Keratinocyte (primary cell): Measurements from ENCODE around the gene GRAMD4. TPM values are rescaled to one million over a fixed set of nuclear protein-coding genes. Genes with fewer than 3 reads are reported as not detected.

Experiments
- DNase-seq: peaks from one replicate; pipeline ENCODE4 v3.0.0-alpha.2; 2011; ENCODE audit warnings: low read depth, missing footprints, low spot score
- FAIRE-seq: peaks from 2 replicates; lab custom pipeline; 2011; peaks lifted over from hg19 to GRCh38; lab: Jason Lieb, UNC
- H2AFZ ChIP-seq: 2 replicates; pipeline ENCODE4 v1.6.0; 2012; ENCODE audit warnings: low read length, control low read depth, inconsistent platforms; ENCODE audit not compliant: control insufficient read depth
- H3K27ac ChIP-seq: 2 replicates; pipeline ENCODE4 v1.5.1; 2011; ENCODE audit warnings: low read length; ENCODE audit not compliant: control insufficient read depth, insufficient read depth
- H3K27me3 ChIP-seq: 3 replicates; pipeline ENCODE4 v1.6.0; 2011; ENCODE audit warnings: low read length; ENCODE audit not compliant: control insufficient read depth, insufficient read depth; ENCODE audit errors: extremely low read depth
- H3K36me3 ChIP-seq, 2 experiments: 2 replicates in 1 of 2; 3 replicates in 1 of 2; pipeline ENCODE4 v1.5.1; 2011; ENCODE audit warnings: low read length in 2 of 2, mild to moderate bottlenecking in 1 of 2; ENCODE audit not compliant: control insufficient read depth in 2 of 2, insufficient read depth in 2 of 2; ENCODE audit errors: extremely low read depth in 1 of 2
- H3K4me1 ChIP-seq: 3 replicates; pipeline ENCODE4 v1.5.1; 2011; ENCODE audit warnings: low read length; ENCODE audit not compliant: control insufficient read depth, insufficient read depth; ENCODE audit errors: extremely low read depth
- H3K4me2 ChIP-seq: 3 replicates; pipeline ENCODE4 v1.6.0; 2011; ENCODE audit warnings: low read depth, low read length; ENCODE audit not compliant: control insufficient read depth, insufficient read depth; ENCODE audit errors: extremely low read depth
- H3K4me3 ChIP-seq, 3 experiments: fragments of 200-600 bp in 1 of 3; sonication (generic) in 1 of 3; 2 replicates in 2 of 3; 3 replicates in 1 of 3; pipeline ENCODE4 v1.5.1; 2011 to 2016; ENCODE audit warnings: low read length in 3 of 3, mild to moderate bottlenecking in 3 of 3, control low read depth in 2 of 3, inconsistent platforms in 1 of 3, low read depth in 1 of 3, mixed read lengths in 1 of 3, mixed run types in 1 of 3, moderate library complexity in 1 of 3; ENCODE audit not compliant: control insufficient read depth in 2 of 3, insufficient read depth in 2 of 3; ENCODE audit errors: extremely low read depth in 1 of 3
- H3K79me2 ChIP-seq: 2 replicates; pipeline ENCODE4 v1.6.0; 2012; ENCODE audit warnings: low read length; ENCODE audit not compliant: control insufficient read depth, insufficient read depth
- H3K9ac ChIP-seq: 3 replicates; pipeline ENCODE4 v1.6.0; 2011; ENCODE audit warnings: low read length; ENCODE audit not compliant: control insufficient read depth, insufficient read depth; ENCODE audit errors: extremely low read depth
- H3K9me1 ChIP-seq: 3 replicates; pipeline ENCODE4 v1.6.0; 2011; ENCODE audit warnings: low read length; ENCODE audit not compliant: control insufficient read depth, insufficient read depth; ENCODE audit errors: extremely low read depth
- H3K9me3 ChIP-seq: 2 replicates; pipeline ENCODE4 v1.5.1; 2012; ENCODE audit warnings: low read depth, low read length; ENCODE audit not compliant: control insufficient read depth
- H4K20me1 ChIP-seq: 3 replicates; pipeline ENCODE4 v1.6.0; 2011; ENCODE audit warnings: low read length; ENCODE audit not compliant: control insufficient read depth, insufficient read depth; ENCODE audit errors: extremely low read depth
- CTCF ChIP-seq, 3 experiments: IDR thresholded peaks in 1 of 3; conservative IDR thresholded peaks in 1 of 3; optimal IDR thresholded peaks in 1 of 3; 2 replicates in 2 of 3; 3 replicates in 1 of 3; pipeline versions ENCODE3 to v1.5.1; 2011; ENCODE audit warnings: low read length in 3 of 3, mild to moderate bottlenecking in 3 of 3, moderate library complexity in 2 of 3, control low read depth in 1 of 3, inconsistent platforms in 1 of 3; ENCODE audit not compliant: insufficient read depth in 2 of 3; ENCODE audit errors: extremely low read depth in 1 of 3
- EZH2 ChIP-seq: IDR thresholded peaks from one replicate; pipeline ENCODE4 v1.6.1; 2012; ENCODE audit warnings: inconsistent platforms, mild to moderate bottlenecking, low read length, moderate library complexity
- dilution Hi-C: fragments of 300-500 bp; cut with MboI; formaldehyde crosslinking; loops from one replicate; pipeline ENCODE4 v1.7.0; 2020; ENCODE audit warnings: low sequenced_read_pairs; ENCODE audit not compliant: extremely low pct_ligation_motif_present
- polyA plus RNA-seq, 5 experiments: library from polyadenylated mRNA; depleted of rRNA in 3 of 5; stranded (reverse) in 3 of 5; stranded (forward) in 1 of 5; unstranded in 1 of 5; fragments of >200 nt; gene quantifications; 1 replicate in 1 of 5; 2 replicates in 3 of 5; 3 replicates in 1 of 5; pipeline versions ENCODE4 v1.2.1 to v1.2.3, GENCODE V29; 2011 to 2012; ENCODE audit warnings: missing spikeins in 2 of 5, low read depth in 1 of 5, low replicate concordance in 1 of 5

GRAMD4 gene
- polyA plus RNA-seq, 1 donor (not counting 4 experiments of a cell fraction or from before 2014, with no cell fraction given), result 17.3 TPM

GRCh38 chr22:46586123-46586519 is 34.1 kb upstream of the GRAMD4 start:
- peaks cover 6% of the 10 kb centered on the region for H4K20me1 ChIP-seq
- H3K36me3 ChIP-seq, result peaks cover 0 to 3% of the 10 kb centered on the region in 2 experiments
- no peak overlapping the region for H3K4me3 ChIP-seq
- DNase-seq (no peak), FAIRE-seq (no peak)
- H3K9ac ChIP-seq, result no peak overlapping the region
- H2AFZ ChIP-seq, result no peak overlapping the region
- no peaks in the 10 kb centered on the region for H3K9me3 ChIP-seq
- peaks cover 3% of the 10 kb centered on the region for H3K27me3 ChIP-seq
- TF ChIP-seq EZH2, result no peak
- TF ChIP-seq CTCF (optimal IDR thresholded peaks at IDR 0.05 in 1 of 3, IDR thresholded peaks at IDR 0.05 in 1 of 3, conservative IDR thresholded peaks at IDR 0.05 in 1 of 3; ENCODE audit: extremely low read depth in 1 of 3, insufficient read depth in 2 of 3, low read length in 3 of 3), result no peak
- dilution Hi-C loops, result no loop called here
- no peak overlapping the region for H3K4me2 ChIP-seq
- peaks cover 17% of the 10 kb centered on the region for H3K79me2 ChIP-seq
- no peaks in the 10 kb centered on the region for H3K9me1 ChIP-seq
- no peak overlapping the region for H3K27ac ChIP-seq
- H3K4me1 ChIP-seq, result peaks cover 23% of the 10 kb centered on the region

GRCh38 chr22:46586531-46587011 is 33.6 kb upstream of the GRAMD4 start:
- no peak for FAIRE-seq
- H3K9me3 ChIP-seq, result no peaks in the 10 kb centered on the region
- H3K27me3 ChIP-seq, result peaks cover 3% of the 10 kb centered on the region
- no peak overlapping the region for H3K27ac ChIP-seq
- H3K9ac ChIP-seq, result no peak overlapping the region
- no peak overlapping the region for H3K4me2 ChIP-seq
- H2AFZ ChIP-seq, result no peak overlapping the region
- no peaks in the 10 kb centered on the region for H3K9me1 ChIP-seq
- H4K20me1 ChIP-seq, result peaks cover 6% of the 10 kb centered on the region
- peaks cover 23% of the 10 kb centered on the region for H3K4me1 ChIP-seq
- TF ChIP-seq CTCF (optimal IDR thresholded peaks at IDR 0.05 in 1 of 3, IDR thresholded peaks at IDR 0.05 in 1 of 3, conservative IDR thresholded peaks at IDR 0.05 in 1 of 3; ENCODE audit: extremely low read depth in 1 of 3, insufficient read depth in 2 of 3, low read length in 3 of 3) (no peak), EZH2 (no peak)
- peaks cover 13% of the 10 kb centered on the region for H3K79me2 ChIP-seq
- DNase-seq, result no peak
- no peak overlapping the region for H3K4me3 ChIP-seq
- H3K36me3 ChIP-seq, result no peaks in the 10 kb centered on the region
- dilution Hi-C loops, result no loop called here
